Activated naive CD4-positive, alpha-beta T cell treated with anti-CD3 and anti-CD28 coated beads for 36 hours (primary cell): Measurements from ENCODE around the gene SPATA25. TPM values are rescaled to one million over a fixed set of nuclear protein-coding genes. Genes with fewer than 3 reads are reported as not detected.
"Not testable (repeated sequence)": the region's sequence is repeated elsewhere in the genome, so short reads cannot be mapped to it uniquely, and the experiment has no call there.

ENCODE experiments used
- CTCF ChIA-PET: fragments of 350-600 bp; sonication (Branson Sonifier 250); formaldehyde crosslinking; loops from one replicate; lab custom pipeline; 2021; ENCODE audit warnings: antibody characterized with exemption; lab: Charles Lee
- DNase-seq: peaks from one replicate; pipeline ENCODE4 v3.0.0-alpha.2; 2020
- H3K27ac Mint-ChIP-seq: one replicate; pipeline ENCODE4 v1.8.0; 2021; ENCODE audit warnings: mild to moderate bottlenecking, mixed read lengths
- H3K27me3 Mint-ChIP-seq: one replicate; pipeline ENCODE4 v1.8.0; 2021; ENCODE audit warnings: low read depth, mixed read lengths
- H3K36me3 Mint-ChIP-seq: one replicate; pipeline ENCODE4 v1.8.0; 2021; ENCODE audit warnings: low read depth, mixed read lengths
- H3K4me1 Mint-ChIP-seq: one replicate; pipeline ENCODE4 v1.8.0; 2021; ENCODE audit warnings: low read depth, mixed read lengths
- H3K4me3 Mint-ChIP-seq: one replicate; pipeline ENCODE4 v1.8.0; 2021; ENCODE audit warnings: mild to moderate bottlenecking, moderate library complexity, mixed read lengths
- H3K9me3 Mint-ChIP-seq: one replicate; pipeline ENCODE4 v1.8.0; 2021; ENCODE audit warnings: mixed read lengths
- intact Hi-C: fragments of 100-400 bp; cut with micrococcal nuclease; formaldehyde crosslinking; loops from one replicate; pipeline ENCODE4 v1.15.1; 2023
- total RNA-seq, 2 experiments: library from RNA; stranded (reverse); gene quantifications; one replicate each; pipeline ENCODE4 v1.2.3, GENCODE V29; 2021

Gene SPATA25
- total RNA-seq: under 1 TPM; 0.38 to 0.52 TPM

GRCh38 chr20:45887346-45887715 is at the start of gene SPATA25:
SPATA25 (minus strand) TSS chr20:45887622; CDS start chr20:45887590, 32 bp downstream.
- H3K4me3 Mint-ChIP-seq: no peak within 1 kb of the TSS
- intact Hi-C loops: no loop called here
- peaks cover 51% of the 10 kb centered on the region for H3K4me1 Mint-ChIP-seq
- H3K36me3 Mint-ChIP-seq: peaks cover 10% of the 10 kb centered on the region
- DNase-seq: no peak
- CTCF ChIA-PET: no interaction called here
- no peak within 1 kb of the TSS for H3K27ac Mint-ChIP-seq
- H3K9me3 Mint-ChIP-seq: no peaks in the 10 kb centered on the region
- no peaks in the 10 kb centered on the region for H3K27me3 Mint-ChIP-seq

- H3K9me3 Mint-ChIP-seq: no peaks in the 10 kb centered on the region
- DNase-seq: no peak
- peaks cover 26% of the 10 kb centered on the region for H3K36me3 Mint-ChIP-seq
- intact Hi-C loops: loop anchor here (1.0 kb wide), 5 partner anchors 44 to 154 kb away; partner anchors contain the start of genes ACOT8, CTSA, NCOA5 and NEURL2
- CTCF ChIA-PET: interaction anchor here (2.3 kb wide), 1 partner anchor 35 kb away, joined by 9 read pairs; no protein-coding TSS in a partner anchor
- H3K4me1 Mint-ChIP-seq: peaks cover 30% of the 10 kb centered on the region
- H3K27ac Mint-ChIP-seq: peak overlapping the region; percentile 92
- peak overlapping the region; percentile 85 for H3K4me3 Mint-ChIP-seq
- no peaks in the 10 kb centered on the region for H3K27me3 Mint-ChIP-seq
These were observed 48.1 kb upstream of the SPATA25 start for GRCh38 chr20:45935416-45936046.

DNA sequence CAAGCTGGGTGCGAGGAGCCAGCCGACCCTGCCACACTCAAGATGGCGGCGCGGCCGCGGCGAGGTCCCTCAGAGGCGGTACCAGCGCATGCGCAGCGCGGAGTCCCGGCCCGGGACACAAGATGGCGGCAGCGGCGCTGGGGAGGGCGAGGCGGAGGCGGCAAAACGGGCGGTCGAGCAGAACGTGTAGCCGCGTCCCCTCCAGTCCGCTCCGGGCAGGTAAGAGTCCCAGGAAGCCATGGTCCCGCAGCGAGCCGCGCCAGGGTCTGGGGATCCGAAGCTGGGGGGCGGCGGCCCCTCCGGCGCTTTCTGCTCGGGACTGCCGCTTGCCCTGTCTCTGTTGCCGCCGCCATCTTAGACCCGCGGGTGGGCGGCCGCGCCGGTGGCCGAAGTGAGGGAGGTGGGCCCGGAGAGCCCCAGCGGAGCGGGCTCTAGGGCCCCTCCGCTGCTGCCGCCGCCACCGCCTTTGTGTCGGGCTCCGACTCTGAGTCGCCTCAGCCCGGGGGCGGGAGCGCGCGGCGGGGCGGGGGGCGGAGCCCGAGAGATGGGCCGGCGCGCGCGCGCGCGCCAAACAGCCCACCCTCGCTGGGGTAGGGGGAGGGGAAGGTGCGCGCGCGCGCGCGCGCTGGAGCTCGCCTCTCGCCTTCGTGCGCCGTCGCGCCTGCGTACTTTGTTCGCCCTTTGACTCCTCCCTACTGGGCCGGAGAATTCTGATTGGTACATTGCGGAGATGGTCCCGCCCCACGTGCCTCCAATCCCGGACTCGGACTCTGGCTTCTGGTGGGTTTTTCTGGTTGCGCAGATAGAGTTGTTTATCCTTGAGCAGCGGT is 47.4 kb upstream of the SPATA25 start, which contains the start of gene PCIF1:
TSS of gene PCIF1 (plus strand) at position 98 of the 830 bp plus-strand sequence. CDS start 4,317 bp downstream, outside the sequence.
- peak within 1 kb of the TSS; percentile 93 for H3K4me3 Mint-ChIP-seq
- CTCF ChIA-PET: interaction anchor here (0.5 to 2.5 kb wide), 5 partner anchors 35 to 632 kb away, joined by 3 to 19 read pairs (median 9); no protein-coding TSS in a partner anchor
- intact Hi-C loops: loop anchor here (1.0 to 5.0 kb wide), 10 partner anchors 38 to 752 kb away; partner anchors contain the start of genes ACOT8, CTSA, ELMO2 and NCOA5
- peaks cover 22% of the 10 kb centered on the region for H3K36me3 Mint-ChIP-seq
- DNase-seq: peak; percentile 99
- H3K4me1 Mint-ChIP-seq: peaks cover 30% of the 10 kb centered on the region
- no peaks in the 10 kb centered on the region for H3K27me3 Mint-ChIP-seq
- peak within 1 kb of the TSS; percentile 95 for H3K27ac Mint-ChIP-seq
- no peaks in the 10 kb centered on the region for H3K9me3 Mint-ChIP-seq

DNA sequence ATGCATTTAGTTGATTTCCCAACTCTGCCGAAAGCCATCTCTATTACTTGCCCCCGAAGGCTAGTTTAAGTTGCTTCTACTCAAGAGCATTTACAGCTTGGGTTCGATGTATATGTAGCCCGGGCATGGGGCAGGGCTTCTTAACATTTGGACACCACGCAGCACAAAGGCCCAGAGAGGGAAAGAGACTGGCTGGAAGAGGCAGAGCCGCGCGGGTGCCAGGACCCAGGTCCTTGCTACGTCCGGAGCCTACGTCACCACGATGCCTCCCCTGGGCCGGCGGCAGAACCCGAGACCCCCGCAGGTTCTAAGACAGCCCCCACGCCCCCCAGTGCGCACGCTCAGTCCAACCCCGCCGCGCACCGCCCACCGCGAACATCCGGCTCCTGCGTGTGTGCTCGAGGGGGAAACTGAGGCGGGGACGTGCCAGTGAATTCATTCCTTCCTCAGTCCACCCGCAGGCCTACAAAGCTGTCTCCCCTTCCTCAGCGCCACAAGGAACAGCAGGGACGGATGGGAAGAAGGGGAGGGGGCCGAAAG is 46.7 kb upstream of the SPATA25 start:
- CTCF ChIA-PET: interaction anchor here (0.5 to 2.5 kb wide), 12 partner anchors 7 to 631 kb away, joined by 3 to 19 read pairs (median 4); no protein-coding TSS in a partner anchor
- H3K27me3 Mint-ChIP-seq: no peaks in the 10 kb centered on the region
- no peaks in the 10 kb centered on the region for H3K9me3 Mint-ChIP-seq

DNA sequence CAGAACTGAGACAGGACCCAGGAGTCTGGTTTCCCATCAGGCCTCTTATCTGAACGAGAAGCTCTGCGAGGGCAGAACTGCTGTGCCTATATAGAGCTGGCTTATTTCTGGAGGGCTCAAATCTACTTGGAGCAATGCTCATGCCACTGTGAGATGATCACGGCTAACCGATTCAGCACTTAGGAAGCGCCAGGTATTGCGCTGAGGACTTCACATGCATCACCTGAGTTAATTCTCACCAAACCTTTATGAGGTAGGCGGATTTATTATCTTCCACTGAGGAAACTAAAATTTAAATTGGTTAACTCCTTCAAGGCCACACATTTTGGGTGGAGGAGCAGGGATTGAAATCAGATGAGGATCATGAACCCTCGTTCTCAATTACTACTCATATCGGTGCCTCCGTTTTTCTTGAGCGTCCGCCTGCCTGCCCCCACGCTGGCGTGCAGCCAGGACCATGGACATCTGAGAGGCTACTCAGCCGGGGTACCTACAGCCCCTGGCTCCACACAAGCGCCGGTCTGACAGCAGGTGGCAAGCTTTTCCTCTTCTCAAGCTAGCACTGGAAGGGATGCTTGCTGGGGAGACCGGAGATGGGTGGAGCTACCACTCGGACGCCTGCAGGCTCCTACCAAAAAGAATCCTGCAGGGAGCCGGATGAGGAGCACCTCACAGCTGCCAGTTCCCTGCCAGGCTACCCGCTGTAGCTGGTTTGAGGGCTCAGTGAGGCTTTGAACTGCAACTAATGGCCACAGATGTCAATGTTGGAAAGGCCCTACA is 46.0 kb upstream of the SPATA25 start:
- Mint-ChIP-seq H3K27me3 (no peaks in the 10 kb centered on the region), H3K4me1 (peaks cover 29% of the 10 kb centered on the region)
- DNase-seq: peak; percentile 84

More for the DNA sequence above, 46.7 kb upstream of the SPATA25 start:
- H3K36me3 Mint-ChIP-seq: peaks cover 16% of the 10 kb centered on the region
- peak overlapping the region; percentile 95 for H3K27ac Mint-ChIP-seq
- peak overlapping the region; percentile 93 for H3K4me3 Mint-ChIP-seq
- intact Hi-C loops: loop anchor here (1.0 to 5.0 kb wide), 5 partner anchors 38 to 753 kb away; partner anchors contain the start of genes ELMO2, TP53RK and ZNF335
- peaks cover 30% of the 10 kb centered on the region for H3K4me1 Mint-ChIP-seq
- no peak for DNase-seq

DNA sequence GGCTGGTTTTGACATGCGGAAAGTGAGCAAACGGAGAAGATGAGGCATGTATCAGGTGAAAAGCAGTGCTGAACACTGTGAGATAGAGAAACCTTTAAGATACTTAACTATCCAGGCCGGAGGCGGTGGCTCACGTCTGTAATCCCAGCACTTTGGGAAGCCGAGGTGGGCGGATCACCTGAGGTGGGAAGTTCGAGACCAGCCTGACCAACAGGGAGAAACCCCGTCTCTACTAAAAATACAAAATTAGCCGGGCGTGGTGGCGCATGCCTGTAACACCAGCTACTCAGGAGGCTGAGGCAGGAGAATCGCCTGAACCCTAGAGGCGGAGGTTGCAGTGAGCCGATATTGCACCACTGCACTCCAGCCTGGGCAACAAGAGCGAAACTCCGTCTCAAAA is 44.3 kb upstream of the SPATA25 start:
- CTCF ChIA-PET: interaction anchor here (1.2 to 1.8 kb wide), 2 partner anchors 39 to 133 kb away, joined by 3 to 5 read pairs; no protein-coding TSS in a partner anchor
- not testable (repeated sequence) for H3K36me3 Mint-ChIP-seq, H3K9me3 Mint-ChIP-seq, H3K27me3 Mint-ChIP-seq, H3K27ac Mint-ChIP-seq, DNase-seq, H3K4me3 Mint-ChIP-seq
- H3K4me1 Mint-ChIP-seq: peaks cover 14% of the 10 kb centered on the region
- intact Hi-C loops: loop anchor here (2.0 to 5.0 kb wide), 4 partner anchors 31 to 756 kb away; partner anchors contain the start of gene TP53RK

More for the DNA sequence above, 46.0 kb upstream of the SPATA25 start:
- Mint-ChIP-seq H3K4me3 (peak overlapping the region; percentile 93), H3K27ac (peak overlapping the region; percentile 95), H3K9me3 (no peaks in the 10 kb centered on the region), H3K36me3 (peaks cover 13% of the 10 kb centered on the region)
- CTCF ChIA-PET: interaction anchor here (0.6 to 2.5 kb wide), 12 partner anchors 8 to 473 kb away, joined by 3 to 19 read pairs (median 4); no protein-coding TSS in a partner anchor
- intact Hi-C loops: loop anchor here (1.0 to 5.0 kb wide), 7 partner anchors 22 to 754 kb away; partner anchors contain the start of genes ELMO2, TP53RK and ZNF335

DNA sequence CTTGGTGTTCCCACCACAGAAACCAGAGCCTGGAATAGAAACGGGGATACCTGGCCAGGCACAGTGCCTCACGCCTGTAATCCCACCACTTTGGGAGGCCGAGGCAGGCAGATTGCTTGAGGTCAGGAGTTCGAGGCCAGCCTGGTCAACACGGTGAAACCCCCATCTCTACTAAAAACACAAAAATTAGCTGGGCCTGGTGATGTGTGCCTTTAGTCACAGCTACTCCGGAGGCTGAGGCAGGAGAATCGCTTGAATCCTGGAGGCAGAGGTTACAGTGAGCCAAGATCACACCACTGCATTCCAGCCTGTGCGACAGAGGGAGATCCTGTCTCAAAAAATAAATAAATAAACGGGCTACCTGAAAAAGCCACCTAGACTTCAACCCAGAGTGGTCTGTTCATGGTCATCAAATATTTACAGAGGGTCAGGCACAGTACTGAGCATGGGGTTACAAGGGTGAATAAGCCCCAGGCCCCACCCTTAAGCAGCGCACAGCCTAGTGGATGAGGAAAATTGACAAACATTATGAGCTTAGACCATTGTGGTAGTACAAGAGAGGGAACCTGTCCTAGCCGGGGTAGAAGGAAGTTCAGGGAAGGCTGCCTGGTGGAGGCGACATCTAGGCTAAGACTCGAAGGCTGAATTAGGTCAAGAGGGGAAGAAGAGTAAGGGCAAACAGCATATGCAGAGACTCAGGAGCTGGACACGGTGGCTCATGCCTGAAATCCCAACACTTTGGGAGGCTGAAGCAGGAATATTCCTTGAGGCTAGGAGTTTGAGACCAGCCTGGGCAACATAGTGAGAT is 39.9 kb upstream of the SPATA25 start:
- no peaks in the 10 kb centered on the region for H3K4me1 Mint-ChIP-seq
- no peak overlapping the region for H3K27ac Mint-ChIP-seq
- H3K36me3 Mint-ChIP-seq: no peaks in the 10 kb centered on the region
- CTCF ChIA-PET: interaction anchor here (1.4 to 1.5 kb wide), 2 partner anchors 37 to 43 kb away, joined by 3 read pairs; no protein-coding TSS in a partner anchor
- no peak overlapping the region for H3K4me3 Mint-ChIP-seq
- intact Hi-C loops: no loop called here
- no peak for DNase-seq
- no peaks in the 10 kb centered on the region for H3K27me3 Mint-ChIP-seq
- H3K9me3 Mint-ChIP-seq: no peaks in the 10 kb centered on the region

GRCh38 chr20:45926731-45927070 is 39.3 kb upstream of the SPATA25 start:
- CTCF ChIA-PET: interaction anchor here (1.5 kb wide), 1 partner anchor 43 kb away, joined by 3 read pairs; no protein-coding TSS in a partner anchor
- no peak for DNase-seq
- H3K27ac Mint-ChIP-seq: no peak overlapping the region
- H3K36me3 Mint-ChIP-seq: no peaks in the 10 kb centered on the region
- no peaks in the 10 kb centered on the region for H3K4me1 Mint-ChIP-seq
- intact Hi-C loops: no loop called here
- H3K9me3 Mint-ChIP-seq: no peaks in the 10 kb centered on the region
- no peak overlapping the region for H3K4me3 Mint-ChIP-seq
- H3K27me3 Mint-ChIP-seq: no peaks in the 10 kb centered on the region

DNA sequence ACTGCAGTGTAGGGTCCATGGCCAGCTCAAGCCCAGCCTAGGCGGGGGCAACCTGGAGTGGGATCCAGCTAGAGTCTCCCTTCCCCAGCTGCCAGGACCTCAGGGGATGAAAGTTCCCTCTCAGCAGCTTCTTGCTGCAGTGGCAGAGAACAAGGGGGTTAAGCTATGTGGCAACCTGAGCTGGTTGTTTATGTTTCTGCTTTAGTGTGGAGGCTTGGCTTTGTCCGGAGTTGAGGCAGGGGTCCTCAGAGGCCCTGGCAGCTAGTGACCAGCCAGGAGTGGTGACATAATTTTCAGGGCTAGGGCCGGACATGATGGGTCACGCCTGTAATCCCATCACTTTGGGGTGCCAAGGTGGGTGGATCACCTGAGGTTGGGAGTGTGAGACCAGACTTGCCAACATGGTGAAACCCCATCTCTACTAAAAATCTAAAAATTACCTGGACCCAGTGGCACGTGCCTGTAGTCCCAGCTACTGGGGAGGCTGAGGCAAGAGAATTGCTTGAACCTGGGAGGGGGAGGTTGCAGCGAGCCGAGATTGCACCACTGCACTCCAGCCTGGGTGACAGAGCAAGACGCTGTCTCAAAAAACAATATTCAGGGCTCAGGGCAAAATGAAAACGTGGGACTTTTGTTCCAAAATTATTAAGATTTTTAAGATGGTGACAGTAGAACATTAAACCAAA is 38.5 kb upstream of the SPATA25 start:
- no peaks in the 10 kb centered on the region for H3K36me3 Mint-ChIP-seq
- H3K4me3 Mint-ChIP-seq: no peak overlapping the region
- DNase-seq: no peak
- H3K9me3 Mint-ChIP-seq: no peaks in the 10 kb centered on the region
- H3K27me3 Mint-ChIP-seq: no peaks in the 10 kb centered on the region
- intact Hi-C loops: no loop called here
- CTCF ChIA-PET: interaction anchor here (1.5 kb wide), 1 partner anchor 44 kb away, joined by 3 read pairs; no protein-coding TSS in a partner anchor
- no peaks in the 10 kb centered on the region for H3K4me1 Mint-ChIP-seq
- no peak overlapping the region for H3K27ac Mint-ChIP-seq
